GM23248 (cell line): ENCODE results near the gene SNX11.

Experiments used
- EZH2 ChIP-seq: fragments of 200-600 bp; sonication (generic); IDR thresholded peaks from 2 replicates; pipeline ENCODE4 v1.6.1; 2018; ENCODE audit warnings: antibody characterized with exemption, mild to moderate bottlenecking; ENCODE audit not compliant: insufficient read depth, poor library complexity, severe bottlenecking
- EZH2phosphoT487 ChIP-seq: fragments of 200-600 bp; sonication (generic); IDR thresholded peaks from 2 replicates; pipeline ENCODE4 v1.6.1; 2018; ENCODE audit warnings: antibody characterized with exemption, moderate library complexity, mild to moderate bottlenecking, low read depth; ENCODE audit not compliant: insufficient read depth

GRCh38 chr17:48132385-48132784, 24.8 kb downstream of the SNX11 start:
- TF ChIP-seq EZH2 (no peak), EZH2phosphoT487 (no peak)
